Stomach (tissue), 9 donors: ENCODE data around the gene BNC2. TPM values are rescaled to one million over a fixed set of nuclear protein-coding genes. Genes with fewer than 3 reads are reported as not detected.

Source experiments
- DNase-seq, 2 donors: peaks; one replicate each; pipeline versions ENCODE4 v3.0.0 to v3.0.0-alpha.2; 2013 to 2019
- H3K27ac ChIP-seq, 5 donors: fragments of 200-600 bp in 4 of 5; sonication (generic) in 4 of 5; one replicate each; pipeline ENCODE4 v1.5.1; 2013 to 2019; ENCODE audit warnings: mild to moderate bottlenecking in 1 of 5, moderate library complexity in 1 of 5
- H3K27me3 ChIP-seq, 3 donors: fragments of 200-600 bp; sonication (generic); one replicate each; pipeline ENCODE4 v1.5.1; 2017 to 2019; ENCODE audit warnings: mixed run types in 1 of 3
- H3K36me3 ChIP-seq, 4 donors: fragments of 200-600 bp; sonication (generic); 1 replicate in 3 of 4; 2 replicates in 1 of 4; pipeline ENCODE4 v1.5.1; 2016 to 2019
- H3K4me1 ChIP-seq, 4 donors: fragments of 200-600 bp; sonication (generic); one replicate each; pipeline ENCODE4 v1.5.1; 2016 to 2019
- H3K4me3 ChIP-seq, 4 donors: fragments of 200-600 bp; sonication (generic) in 3 of 4; one replicate each; pipeline ENCODE4 v1.5.1; 2016 to 2019; ENCODE audit warnings: mild to moderate bottlenecking in 1 of 4
- H3K9me3 ChIP-seq, 4 donors: fragments of 200-600 bp; sonication (generic); one replicate each; pipeline ENCODE4 v1.5.1; 2016 to 2019
- EP300 ChIP-seq: sonication (generic); formaldehyde crosslinking; IDR thresholded peaks from one replicate; pipeline ENCODE4 v1.6.1; 2017; ENCODE audit warnings: antibody characterized with exemption
- POLR2A ChIP-seq, 4 donors: fragments of 450-650 bp; IDR thresholded peaks; one replicate each; pipeline ENCODE4 v1.6.1; 2016; ENCODE audit warnings: antibody characterized with exemption in 4 of 4, control low read depth in 2 of 4, mild to moderate bottlenecking in 1 of 4, moderate library complexity in 1 of 4
- POLR2AphosphoS5 ChIP-seq, 3 donors: sonication (generic); formaldehyde crosslinking; IDR thresholded peaks; one replicate each; pipeline ENCODE4 v1.6.1; 2016; ENCODE audit warnings: antibody characterized with exemption in 3 of 3
- WGBS, 5 donors: extraction: QIAGEN DNeasy Blood & Tissue Kit in 3 of 5; methylation state at CpG; one replicate each; pipeline versions ENCODE4 v1.1.5 to v1.1.7; 2013 to 2018; 5-methylcytosine and 5-hydroxymethylcytosine counted together
- intact Hi-C: fragments of 100-400 bp; cut with DNase I; formaldehyde crosslinking; loops from one replicate; pipeline ENCODE4 v1.15.1; 2023; ENCODE audit warnings: low total_unique reads
- polyA plus RNA-seq, 3 donors: library from polyadenylated mRNA; stranded (reverse); fragments of 200-250 nt; gene quantifications; one replicate each; pipeline ENCODE4 v1.2.3, GENCODE V29; 2013
- total RNA-seq, 5 donors: library from RNA; depleted of rRNA; stranded (reverse); fragments of >200 nt; gene quantifications; one replicate each; pipeline versions ENCODE4 v1.1.0 to v1.2.3, GENCODE V29; 2014 to 2016
- TF ChIP-seq, protein P1 (sequence below), 7 experiments: fragments of 450-650 bp in 4 of 7; fragments of 200-600 bp in 3 of 7; sonication (generic) in 3 of 7; IDR thresholded peaks; one replicate each; pipeline ENCODE4 v1.5.1; 2016 to 2019; ENCODE audit warnings: antibody characterized with exemption in 7 of 7, control low read depth in 2 of 7, mild to moderate bottlenecking in 1 of 7
- donor health status: healthy with polysubstance abuse.
- donor health status: Bipolar disorder and iron deficiency.
- donor health status: healthy.

The BNC2 gene
- total and polyA plus RNA-seq, 8 donors: 1.1 to 60.7 (median 7.6) TPM

DNA sequence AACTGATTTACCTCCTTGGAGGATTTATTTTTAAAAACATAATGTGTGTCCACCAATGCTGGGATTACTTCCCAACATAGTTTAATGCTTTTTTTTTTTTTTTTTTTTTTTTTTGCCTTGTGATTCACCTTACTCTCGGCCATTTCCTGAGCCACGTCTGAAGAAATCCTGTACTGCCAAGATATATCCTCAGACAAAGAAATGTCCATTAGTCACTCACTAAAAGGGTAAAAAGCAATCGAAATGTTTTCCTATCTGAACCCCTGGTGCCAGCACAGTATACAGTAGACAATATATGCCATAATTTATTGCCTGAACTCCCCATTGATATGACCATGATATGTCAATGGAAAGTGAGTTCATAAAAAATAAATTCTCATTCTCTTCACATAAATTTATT is 344.1 kb downstream of the BNC2 start:
- H3K36me3 ChIP-seq: no peaks in the 10 kb centered on the region
- no peak overlapping the region for H3K27ac ChIP-seq
- H3K9me3 ChIP-seq: no peaks in the 10 kb centered on the region
- peaks cover 0 to 29% (median 12%) of the 10 kb centered on the region in 4 donors for H3K4me1 ChIP-seq
- intact Hi-C loops: no loop called here
- no peak for DNase-seq
- WGBS, 5 donors: 40 to 75% (median 66%) methylated on average over 3 of the region's 3 CpGs
- no peak for TF ChIP-seq EP300
- TF ChIP-seq POLR2AphosphoS5 (IDR thresholded peaks at IDR 0.05): no peak
- no peak for TF ChIP-seq POLR2A (IDR thresholded peaks at IDR 0.05)
- TF ChIP-seq, protein P1, sequence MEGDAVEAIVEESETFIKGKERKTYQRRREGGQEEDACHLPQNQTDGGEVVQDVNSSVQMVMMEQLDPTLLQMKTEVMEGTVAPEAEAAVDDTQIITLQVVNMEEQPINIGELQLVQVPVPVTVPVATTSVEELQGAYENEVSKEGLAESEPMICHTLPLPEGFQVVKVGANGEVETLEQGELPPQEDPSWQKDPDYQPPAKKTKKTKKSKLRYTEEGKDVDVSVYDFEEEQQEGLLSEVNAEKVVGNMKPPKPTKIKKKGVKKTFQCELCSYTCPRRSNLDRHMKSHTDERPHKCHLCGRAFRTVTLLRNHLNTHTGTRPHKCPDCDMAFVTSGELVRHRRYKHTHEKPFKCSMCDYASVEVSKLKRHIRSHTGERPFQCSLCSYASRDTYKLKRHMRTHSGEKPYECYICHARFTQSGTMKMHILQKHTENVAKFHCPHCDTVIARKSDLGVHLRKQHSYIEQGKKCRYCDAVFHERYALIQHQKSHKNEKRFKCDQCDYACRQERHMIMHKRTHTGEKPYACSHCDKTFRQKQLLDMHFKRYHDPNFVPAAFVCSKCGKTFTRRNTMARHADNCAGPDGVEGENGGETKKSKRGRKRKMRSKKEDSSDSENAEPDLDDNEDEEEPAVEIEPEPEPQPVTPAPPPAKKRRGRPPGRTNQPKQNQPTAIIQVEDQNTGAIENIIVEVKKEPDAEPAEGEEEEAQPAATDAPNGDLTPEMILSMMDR (IDR thresholded peaks at IDR 0.05): no peak
- H3K27me3 ChIP-seq: no peaks in the 10 kb centered on the region
- no peak overlapping the region for H3K4me3 ChIP-seq

DNA sequence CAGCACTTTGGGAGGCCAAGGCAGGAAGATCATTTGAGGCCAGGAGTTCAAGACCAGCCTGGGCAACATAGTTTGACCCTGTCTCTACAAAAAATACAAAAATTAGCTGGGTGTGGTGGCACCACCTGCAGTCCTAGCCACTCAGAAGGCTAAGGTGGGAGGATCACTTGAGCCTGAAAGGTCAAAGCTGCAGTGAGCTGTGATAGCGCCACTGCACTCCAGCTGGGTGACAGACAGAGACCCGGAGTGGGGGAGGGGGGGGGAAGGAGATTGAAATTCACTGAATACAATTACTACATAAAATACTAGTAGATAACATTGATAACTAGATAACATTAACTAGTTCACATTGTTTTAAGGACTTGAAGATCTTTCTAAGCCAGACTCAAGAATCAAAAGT is 345.6 kb downstream of the BNC2 start:
- H3K27me3 ChIP-seq: no peaks in the 10 kb centered on the region
- no peak for DNase-seq
- H3K9me3 ChIP-seq: no peaks in the 10 kb centered on the region
- H3K4me3 ChIP-seq: no peak overlapping the region
- no peak for TF ChIP-seq EP300
- TF ChIP-seq POLR2AphosphoS5 (IDR thresholded peaks at IDR 0.05): no peak
- no peak for TF ChIP-seq POLR2A (IDR thresholded peaks at IDR 0.05)
- TF ChIP-seq, protein P1 (IDR thresholded peaks at IDR 0.05): no peak
- H3K27ac ChIP-seq: no peak overlapping the region
- 48 to 80% (median 75%) methylated on average over 2 of the region's 2 CpGs for WGBS, 5 donors
- H3K36me3 ChIP-seq: no peaks in the 10 kb centered on the region
- intact Hi-C loops: no loop called here
- peaks cover 0 to 20% (median 9%) of the 10 kb centered on the region in 4 donors for H3K4me1 ChIP-seq

DNA sequence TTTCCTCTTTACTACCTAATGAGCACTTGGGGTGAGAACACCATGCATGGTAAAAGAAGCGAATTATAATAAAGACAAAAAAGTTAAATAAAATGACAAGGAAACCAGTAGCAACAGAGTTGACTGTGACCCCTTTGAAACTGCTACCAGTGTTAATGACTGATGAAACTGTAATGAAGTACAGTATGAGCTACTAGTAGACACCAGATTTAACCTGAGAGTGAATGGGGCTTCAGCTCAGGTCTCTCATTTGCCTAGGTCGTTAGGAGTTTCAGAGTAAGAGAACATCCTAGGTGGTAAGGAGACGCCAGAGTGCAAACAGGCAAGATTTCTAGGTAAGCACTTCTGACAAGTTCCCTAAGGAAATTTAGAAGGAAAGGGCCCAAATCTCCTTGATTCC is 346.4 kb downstream of the BNC2 start:
- 70 to 82% (median 80%) methylated on average over 3 of the region's 3 CpGs for WGBS, 5 donors
- no peak for DNase-seq
- no peaks in the 10 kb centered on the region for H3K27me3 ChIP-seq
- H3K4me3 ChIP-seq: no peak overlapping the region
- no peak overlapping the region for H3K27ac ChIP-seq
- H3K4me1 ChIP-seq: peaks cover 0 to 20% (median 9%) of the 10 kb centered on the region in 4 donors
- TF ChIP-seq, protein P1 (IDR thresholded peaks at IDR 0.05): no peak
- no peak for TF ChIP-seq EP300
- TF ChIP-seq POLR2A (IDR thresholded peaks at IDR 0.05): no peak
- TF ChIP-seq POLR2AphosphoS5 (IDR thresholded peaks at IDR 0.05): no peak
- intact Hi-C loops: no loop called here
- H3K36me3 ChIP-seq: no peaks in the 10 kb centered on the region
- no peaks in the 10 kb centered on the region for H3K9me3 ChIP-seq

DNA sequence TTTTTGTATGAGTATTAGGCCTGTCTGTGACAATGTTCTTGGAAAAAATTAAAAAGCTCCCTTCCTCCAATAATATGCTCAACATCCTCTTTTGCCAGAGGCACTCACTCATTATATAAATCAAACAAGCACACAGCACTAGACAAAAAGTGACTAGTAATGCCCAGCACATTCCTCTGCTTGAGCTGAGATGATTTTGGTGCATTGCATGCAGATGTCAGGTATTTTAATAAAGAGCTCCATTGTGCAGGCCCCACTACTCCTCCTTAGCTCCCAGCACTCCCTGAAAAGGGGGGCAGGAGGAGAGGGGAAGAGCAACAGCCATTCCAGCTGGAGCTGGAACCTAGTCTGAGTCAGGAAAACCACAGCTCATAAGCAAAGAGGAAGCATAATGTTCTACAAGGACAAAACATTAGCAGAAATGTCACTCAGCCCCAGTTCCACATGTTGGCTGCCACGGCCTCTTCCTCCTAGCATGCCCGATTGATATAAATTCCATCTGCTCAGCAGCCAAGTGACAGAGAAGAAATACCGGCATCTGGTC is 348.5 kb downstream of the BNC2 start:
- 28 to 56% (median 48%) methylated on average over 3 of the region's 3 CpGs for WGBS, 5 donors

DNA sequence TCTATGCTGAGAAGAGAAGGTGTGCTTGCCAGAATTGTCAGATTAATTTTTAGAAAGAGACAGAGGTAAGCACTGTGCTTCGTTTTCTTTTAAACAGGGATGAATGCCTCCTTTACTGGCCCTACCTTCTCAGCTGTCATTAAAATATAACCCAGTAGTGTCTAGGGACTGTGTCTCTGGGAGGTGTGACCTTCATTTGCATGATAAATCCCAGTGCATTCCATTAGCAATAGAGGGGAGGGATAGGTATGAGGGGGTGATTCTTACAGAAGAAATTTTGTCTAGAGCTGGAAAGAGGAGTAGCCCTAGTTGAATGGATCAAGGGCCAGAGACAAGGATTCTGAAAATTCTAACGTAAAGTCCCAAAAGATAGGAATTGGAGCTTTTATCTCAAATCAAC is 351.5 kb downstream of the BNC2 start:
- H3K27me3 ChIP-seq: no peaks in the 10 kb centered on the region
- intact Hi-C loops: no loop called here
- no peak overlapping the region for H3K4me3 ChIP-seq
- H3K9me3 ChIP-seq: no peaks in the 10 kb centered on the region
- H3K27ac ChIP-seq: peak overlapping the region in 1 of 5 donors; percentile 11
- TF ChIP-seq EP300 (no peak), POLR2AphosphoS5 (IDR thresholded peaks at IDR 0.05) (no peak), POLR2A (IDR thresholded peaks at IDR 0.05) (no peak)
- TF ChIP-seq, protein P1 (IDR thresholded peaks at IDR 0.05): no peak
- no peaks in the 10 kb centered on the region for H3K36me3 ChIP-seq
- DNase-seq: no peak
- 74 to 87% (median 84%) methylated on average over 2 of the region's 2 CpGs for WGBS, 5 donors
- peaks cover 0 to 46% (median 23%) of the 10 kb centered on the region in 4 donors for H3K4me1 ChIP-seq

More for the DNA sequence above, 348.5 kb downstream of the BNC2 start:
- H3K4me1 ChIP-seq: peaks cover 0 to 27% (median 13%) of the 10 kb centered on the region in 4 donors
- no peaks in the 10 kb centered on the region for H3K36me3 ChIP-seq
- TF ChIP-seq EP300 (no peak), POLR2AphosphoS5 (IDR thresholded peaks at IDR 0.05) (peak in 1 of 3 donors; percentile 57)
- no peaks in the 10 kb centered on the region for H3K27me3 ChIP-seq
- DNase-seq: peak in 1 of 2 donors; percentile 82
- no peaks in the 10 kb centered on the region for H3K9me3 ChIP-seq
- peak overlapping the region in 4 of 5 donors; percentile 34 to 77 (median 64) for H3K27ac ChIP-seq
- intact Hi-C loops: no loop called here
- H3K4me3 ChIP-seq: no peak overlapping the region
